Measurements from ENCODE around the gene APEH.

The APEH gene

GRCh38 chr3:49673715-49674496, at the start of gene APEH:
APEH (plus strand) TSS chr3:49674351; CDS start chr3:49674402, 51 bp downstream.
- no peak for TF ChIP-seq CTCF (IDR thresholded peaks at IDR 0.05)

GRCh38 chr3:49625071-49625470, 49.1 kb upstream of the APEH start:
- TF ChIP-seq CTCF (IDR thresholded peaks at IDR 0.05) = no peak

- TF ChIP-seq CTCF (IDR thresholded peaks at IDR 0.05) = no peak
Observed at GRCh38 chr3:49626101-49626581, 48.0 kb upstream of the APEH start.

GRCh38 chr3:49626796-49627195, 47.4 kb upstream of the APEH start:
- TF ChIP-seq CTCF (IDR thresholded peaks at IDR 0.05) = no peak

GRCh38 chr3:49627634-49628033, 46.5 kb upstream of the APEH start:
- no peak for TF ChIP-seq CTCF (IDR thresholded peaks at IDR 0.05)

GRCh38 chr3:49628249-49628648, 45.9 kb upstream of the APEH start:
- TF ChIP-seq CTCF (IDR thresholded peaks at IDR 0.05) = no peak

- no peak for TF ChIP-seq CTCF (IDR thresholded peaks at IDR 0.05)
Observed at GRCh38 chr3:49629451-49629850, 44.7 kb upstream of the APEH start.
